Dedifferentiated amniotic fluid mesenchymal stem cell (primary cell): Measurements from ENCODE around the gene OR8A1.

Experiments used
- DNase-seq: peaks from one replicate; pipeline ENCODE4 v3.0.0-alpha.2; 2016; ENCODE audit errors: extremely low spot score

The OR8A1 gene

GRCh38 chr11:124569697-124570096 lies at the start of gene OR8A1:
OR8A1 (plus strand) TSS chr11:124569997; CDS start chr11:124570120, 123 bp downstream.
- DNase-seq: no peak

- DNase-seq: no peak
Observed at GRCh38 chr11:124520550-124520854, 49.3 kb upstream of the OR8A1 start.

- DNase-seq: no peak
Observed at GRCh38 chr11:124533626-124534025, 36.2 kb upstream of the OR8A1 start.

- DNase-seq: no peak
Observed at GRCh38 chr11:124534051-124534450, 35.7 kb upstream of the OR8A1 start.

GRCh38 chr11:124535552-124536232 lies 34.1 kb upstream of the OR8A1 start:
- no peak for DNase-seq

- DNase-seq: no peak
Observed at GRCh38 chr11:124536520-124536919, 33.3 kb upstream of the OR8A1 start.

GRCh38 chr11:124538019-124538418 lies 31.8 kb upstream of the OR8A1 start:
- DNase-seq: no peak

GRCh38 chr11:124541204-124541603 lies 28.6 kb upstream of the OR8A1 start:
- DNase-seq: no peak

GRCh38 chr11:124543145-124543544 lies 26.7 kb upstream of the OR8A1 start:
- no peak for DNase-seq

- DNase-seq: no peak
Observed at GRCh38 chr11:124543554-124543953, 26.2 kb upstream of the OR8A1 start, which contains the start of gene OR8B12. OR8B12 (minus strand) TSS chr11:124543654; CDS start chr11:124543654, 0 bp downstream.

GRCh38 chr11:124551189-124551588 lies 18.6 kb upstream of the OR8A1 start:
- no peak for DNase-seq

- DNase-seq: no peak
Observed at GRCh38 chr11:124551987-124552386, 17.8 kb upstream of the OR8A1 start.

GRCh38 chr11:124556828-124557227 lies 13.0 kb upstream of the OR8A1 start:
- DNase-seq: no peak

- DNase-seq: no peak
Observed at GRCh38 chr11:124570160-124570559, 363 bp downstream of the OR8A1 start.

GRCh38 chr11:124577716-124578427 lies 8.1 kb downstream of the OR8A1 start:
- DNase-seq: no peak

- DNase-seq: no peak
Observed at GRCh38 chr11:124578761-124579160, 9.0 kb downstream of the OR8A1 start.

GRCh38 chr11:124581817-124582216 lies 12.0 kb downstream of the OR8A1 start:
- DNase-seq: no peak

GRCh38 chr11:124582565-124582964 lies 12.8 kb downstream of the OR8A1 start:
- DNase-seq: no peak

- no peak for DNase-seq
Observed at GRCh38 chr11:124583781-124584180, 14.0 kb downstream of the OR8A1 start.

GRCh38 chr11:124584681-124585372 lies 15.0 kb downstream of the OR8A1 start:
- no peak for DNase-seq

- DNase-seq: peak; percentile 61
Observed at GRCh38 chr11:124586238-124586860, 16.6 kb downstream of the OR8A1 start.

- DNase-seq: no peak
Observed at GRCh38 chr11:124591430-124591829, 21.6 kb downstream of the OR8A1 start.
